Islet precursor cell (in vitro differentiated cells): ENCODE results near the gene SSBP2.

Experiments used
- DNase-seq: peaks from one replicate; pipeline ENCODE4 v3.0.0-alpha.2; 2018

The SSBP2 gene

DNA sequence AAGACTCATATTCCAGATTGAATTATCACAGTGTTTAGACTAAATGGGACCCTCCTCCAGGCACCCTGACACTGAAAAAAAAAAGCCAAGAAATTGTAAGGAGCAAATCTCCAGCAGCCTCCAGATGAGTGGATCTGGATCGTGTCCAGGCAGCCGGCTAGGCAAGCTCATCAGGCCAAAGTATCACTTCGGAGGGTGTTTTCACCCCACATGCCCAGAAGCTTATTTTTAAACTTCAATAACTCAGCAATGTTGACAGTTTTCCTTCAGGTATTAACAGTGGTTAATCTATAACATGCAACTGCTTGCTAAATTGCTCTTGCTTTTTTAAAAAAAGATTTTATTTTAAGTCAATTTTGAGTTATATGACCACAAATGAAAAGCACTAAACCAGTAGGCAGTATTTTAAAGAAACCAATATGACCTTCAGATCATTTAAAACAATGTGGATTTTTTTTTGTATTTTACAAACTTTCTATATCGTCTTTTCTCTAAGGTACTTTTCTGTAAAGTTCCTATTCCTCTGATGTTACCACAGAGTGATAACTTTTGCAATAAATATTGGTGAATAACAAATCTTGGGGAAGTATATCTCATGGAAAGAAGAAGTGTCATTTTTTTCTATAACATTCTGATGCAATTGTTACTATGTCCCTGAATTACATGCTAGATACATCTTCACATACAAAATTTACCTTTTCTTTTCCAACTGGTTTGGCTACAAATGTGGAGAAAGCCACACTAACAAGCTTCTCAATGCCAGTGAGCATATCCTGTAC, 387.6 kb downstream of the SSBP2 start:
- no peak for DNase-seq
